ENCODE results near the gene SLC44A4. TPM values are rescaled to one million over a fixed set of nuclear protein-coding genes. Genes with fewer than 3 reads are reported as not detected.

Gene SLC44A4
- polyA plus RNA-seq, 1 of the 3 experiments (the other 2 are of a cell fraction) = 0.26 TPM

GRCh38 chr6:31919624-31920303, 41.0 kb upstream of the SLC44A4 start:
- no peaks in the 10 kb centered on the region for H3K27me3 ChIP-seq (ENCODE audit: insufficient read depth)
- no peak for TF ChIP-seq FOSL2 (IDR thresholded peaks at IDR 0.05; ENCODE audit: borderline replicate concordance, low read depth)
- TF ChIP-seq EZH2phosphoT487 (IDR thresholded peaks at IDR 0.05; ENCODE audit: borderline replicate concordance, low read depth) = no peak
- TF ChIP-seq, protein P1, sequence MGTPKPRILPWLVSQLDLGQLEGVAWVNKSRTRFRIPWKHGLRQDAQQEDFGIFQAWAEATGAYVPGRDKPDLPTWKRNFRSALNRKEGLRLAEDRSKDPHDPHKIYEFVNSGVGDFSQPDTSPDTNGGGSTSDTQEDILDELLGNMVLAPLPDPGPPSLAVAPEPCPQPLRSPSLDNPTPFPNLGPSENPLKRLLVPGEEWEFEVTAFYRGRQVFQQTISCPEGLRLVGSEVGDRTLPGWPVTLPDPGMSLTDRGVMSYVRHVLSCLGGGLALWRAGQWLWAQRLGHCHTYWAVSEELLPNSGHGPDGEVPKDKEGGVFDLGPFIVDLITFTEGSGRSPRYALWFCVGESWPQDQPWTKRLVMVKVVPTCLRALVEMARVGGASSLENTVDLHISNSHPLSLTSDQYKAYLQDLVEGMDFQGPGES (IDR thresholded peaks at IDR 0.05; ENCODE audit: low read depth, low read length) = no peak
- no peak for TF ChIP-seq GABPA (IDR thresholded peaks at IDR 0.05; ENCODE audit: low read depth)
- no peak for TF ChIP-seq TEAD4 (IDR thresholded peaks at IDR 0.05; ENCODE audit: borderline replicate concordance, insufficient read depth)
- TF ChIP-seq YY1 (IDR thresholded peaks at IDR 0.05; ENCODE audit: low read depth) = no peak
- POLR2A ChIA-PET = no interaction called here
- no peaks in the 10 kb centered on the region for H3K79me2 ChIP-seq (ENCODE audit: insufficient read depth)
- no peaks in the 10 kb centered on the region for H3F3A ChIP-seq (replicated peaks; ENCODE audit: insufficient read depth)
- CTCF ChIA-PET = interaction anchor here (3.3 kb wide), 1 partner anchor 32 kb away, joined by 11 read pairs; no protein-coding TSS in a partner anchor
- H3K4me3 ChIP-seq (ENCODE audit: low read depth in 2 of 2, low read length in 1 of 2) = no peak overlapping the region
- H4K20me1 ChIP-seq (ENCODE audit: insufficient read depth) = no peaks in the 10 kb centered on the region
- H3K4me2 ChIP-seq = no peak overlapping the region
- H3K4me1 ChIP-seq (ENCODE audit: control insufficient read depth in 1 of 2, insufficient read depth in 2 of 2, low read depth in 1 of 2, low read length in 1 of 2) = no peaks in the 10 kb centered on the region
- no peak overlapping the region for H3K9ac ChIP-seq
- no peaks in the 10 kb centered on the region for H3K9me2 ChIP-seq
- WGBS (ENCODE audit: low lambda C conversion rate) = 70% methylated on average over 6 of the region's 6 CpGs
- H3K36me3 ChIP-seq (replicated peaks in 1 of 2; ENCODE audit: control insufficient read depth in 1 of 2, insufficient read depth in 2 of 2, low read length in 1 of 2) = no peaks in the 10 kb centered on the region
- no peaks in the 10 kb centered on the region for H3K9me3 ChIP-seq
- no peak for DNase-seq
- no peak overlapping the region for H3K27ac ChIP-seq (ENCODE audit: low read depth in 2 of 2, low read length in 1 of 2)
- no peak overlapping the region for H2AFZ ChIP-seq (ENCODE audit: low read depth)

DNA sequence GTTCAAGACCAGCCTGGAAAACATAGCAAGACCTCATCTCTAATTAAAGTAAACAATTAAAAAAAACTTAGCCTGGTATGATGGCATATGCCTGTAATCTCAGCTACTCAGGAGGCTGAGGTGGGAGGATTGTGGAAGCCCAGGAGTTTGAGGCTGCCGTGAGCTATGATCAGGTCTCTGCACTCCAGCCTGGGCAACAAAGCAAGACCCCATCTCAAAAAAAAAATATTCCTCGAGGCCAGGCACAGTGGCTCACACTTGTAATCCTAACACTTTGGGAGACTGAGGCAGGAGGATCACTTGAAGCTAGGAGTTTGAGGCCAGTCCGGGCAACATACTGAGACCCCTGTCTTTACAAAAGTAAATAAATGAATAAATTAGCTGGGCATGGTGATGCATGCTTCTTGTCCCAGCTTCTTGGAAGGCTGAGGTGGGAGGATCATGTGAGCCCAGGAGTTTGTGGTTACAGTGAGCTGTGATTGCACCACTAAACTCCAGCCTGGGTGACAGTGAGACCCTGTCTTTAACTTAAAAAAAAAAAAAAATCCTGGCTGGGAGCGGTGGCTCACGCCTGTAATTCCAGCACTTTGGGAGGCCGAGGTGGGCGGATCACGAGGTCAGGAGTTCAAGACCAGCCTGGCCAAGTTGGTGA, 39.4 kb upstream of the SLC44A4 start:
- H3K9me3 ChIP-seq = no peaks in the 10 kb centered on the region
- H3K27ac ChIP-seq (ENCODE audit: low read depth in 2 of 2, low read length in 1 of 2) = no peak overlapping the region
- no peak overlapping the region for H2AFZ ChIP-seq (ENCODE audit: low read depth)
- 62% methylated on average over 8 of the region's 8 CpGs for WGBS (ENCODE audit: low lambda C conversion rate)
- no peak overlapping the region for H3K4me3 ChIP-seq (ENCODE audit: low read depth in 2 of 2, low read length in 1 of 2)
- H3K27me3 ChIP-seq (ENCODE audit: insufficient read depth) = no peaks in the 10 kb centered on the region
- DNase-seq = no peak
- H3K4me2 ChIP-seq = no peak overlapping the region
- H3K79me2 ChIP-seq (ENCODE audit: insufficient read depth) = no peaks in the 10 kb centered on the region
- ChIA-PET POLR2A (no interaction called here), CTCF (interaction anchor here (0.7 to 3.3 kb wide), 3 partner anchors 34 to 130 kb away, joined by 3 to 11 read pairs (median 4); no protein-coding TSS in a partner anchor)
- no peaks in the 10 kb centered on the region for H3K9me2 ChIP-seq
- no peaks in the 10 kb centered on the region for H3F3A ChIP-seq (replicated peaks; ENCODE audit: insufficient read depth)
- H4K20me1 ChIP-seq (ENCODE audit: insufficient read depth) = no peaks in the 10 kb centered on the region
- no peaks in the 10 kb centered on the region for H3K4me1 ChIP-seq (ENCODE audit: control insufficient read depth in 1 of 2, insufficient read depth in 2 of 2, low read depth in 1 of 2, low read length in 1 of 2)
- H3K9ac ChIP-seq = no peak overlapping the region
- H3K36me3 ChIP-seq (replicated peaks in 1 of 2; ENCODE audit: control insufficient read depth in 1 of 2, insufficient read depth in 2 of 2, low read length in 1 of 2) = no peaks in the 10 kb centered on the region
- no peak for TF ChIP-seq RXRA (IDR thresholded peaks at IDR 0.05; ENCODE audit: borderline replicate concordance, low read depth)
- no peak for TF ChIP-seq MEF2A (IDR thresholded peaks at IDR 0.05; ENCODE audit: borderline replicate concordance, low read depth)
- no peak for TF ChIP-seq EZH2phosphoT487 (IDR thresholded peaks at IDR 0.05; ENCODE audit: borderline replicate concordance, low read depth)
- TF ChIP-seq, protein P2, sequence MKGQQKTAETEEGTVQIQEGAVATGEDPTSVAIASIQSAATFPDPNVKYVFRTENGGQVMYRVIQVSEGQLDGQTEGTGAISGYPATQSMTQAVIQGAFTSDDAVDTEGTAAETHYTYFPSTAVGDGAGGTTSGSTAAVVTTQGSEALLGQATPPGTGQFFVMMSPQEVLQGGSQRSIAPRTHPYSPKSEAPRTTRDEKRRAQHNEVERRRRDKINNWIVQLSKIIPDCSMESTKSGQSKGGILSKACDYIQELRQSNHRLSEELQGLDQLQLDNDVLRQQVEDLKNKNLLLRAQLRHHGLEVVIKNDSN (IDR thresholded peaks at IDR 0.05; ENCODE audit: borderline replicate concordance, low read depth) = no peak
- TF ChIP-seq TCF12 (IDR thresholded peaks at IDR 0.05) = no peak
- TF ChIP-seq SIN3A (IDR thresholded peaks at IDR 0.05; ENCODE audit: borderline replicate concordance, low read depth, low read length) = no peak
- TF ChIP-seq, protein P3, sequence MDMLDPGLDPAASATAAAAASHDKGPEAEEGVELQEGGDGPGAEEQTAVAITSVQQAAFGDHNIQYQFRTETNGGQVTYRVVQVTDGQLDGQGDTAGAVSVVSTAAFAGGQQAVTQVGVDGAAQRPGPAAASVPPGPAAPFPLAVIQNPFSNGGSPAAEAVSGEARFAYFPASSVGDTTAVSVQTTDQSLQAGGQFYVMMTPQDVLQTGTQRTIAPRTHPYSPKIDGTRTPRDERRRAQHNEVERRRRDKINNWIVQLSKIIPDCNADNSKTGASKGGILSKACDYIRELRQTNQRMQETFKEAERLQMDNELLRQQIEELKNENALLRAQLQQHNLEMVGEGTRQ (IDR thresholded peaks at IDR 0.05; ENCODE audit: borderline replicate concordance, low read depth, low read length) = no peak
- TF ChIP-seq FOXM1 (IDR thresholded peaks at IDR 0.05; ENCODE audit: low read depth) = no peak
- no peak for TF ChIP-seq ELF1 (IDR thresholded peaks at IDR 0.05)
- TF ChIP-seq RCOR1 (IDR thresholded peaks at IDR 0.05; ENCODE audit: low read length) = no peak
- no peak for TF ChIP-seq SMC3 (IDR thresholded peaks at IDR 0.05; ENCODE audit: low read depth, low read length)
- no peak for TF ChIP-seq REST (IDR thresholded peaks at IDR 0.05; ENCODE audit: low read depth, low read length)
- no peak for TF ChIP-seq JUND (IDR thresholded peaks at IDR 0.05)
- TF ChIP-seq POLR2AphosphoS5 (IDR thresholded peaks at IDR 0.05; ENCODE audit: low read depth, low read length) = no peak
- TF ChIP-seq, protein P4, sequence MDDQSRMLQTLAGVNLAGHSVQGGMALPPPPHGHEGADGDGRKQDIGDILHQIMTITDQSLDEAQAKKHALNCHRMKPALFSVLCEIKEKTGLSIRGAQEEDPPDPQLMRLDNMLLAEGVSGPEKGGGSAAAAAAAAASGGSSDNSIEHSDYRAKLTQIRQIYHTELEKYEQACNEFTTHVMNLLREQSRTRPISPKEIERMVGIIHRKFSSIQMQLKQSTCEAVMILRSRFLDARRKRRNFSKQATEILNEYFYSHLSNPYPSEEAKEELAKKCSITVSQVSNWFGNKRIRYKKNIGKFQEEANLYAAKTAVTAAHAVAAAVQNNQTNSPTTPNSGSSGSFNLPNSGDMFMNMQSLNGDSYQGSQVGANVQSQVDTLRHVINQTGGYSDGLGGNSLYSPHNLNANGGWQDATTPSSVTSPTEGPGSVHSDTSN (IDR thresholded peaks at IDR 0.05) = no peak
